GM19193 (cell line): ENCODE results near the gene SGSM1.

ENCODE experiments used
- POLR2A ChIP-seq: IDR thresholded peaks from 4 replicates; pipeline ENCODE4 v1.6.1; 2011; ENCODE audit not compliant: insufficient read depth, insufficient read length; ENCODE audit errors: extremely low read depth

SGSM1 gene

DNA sequence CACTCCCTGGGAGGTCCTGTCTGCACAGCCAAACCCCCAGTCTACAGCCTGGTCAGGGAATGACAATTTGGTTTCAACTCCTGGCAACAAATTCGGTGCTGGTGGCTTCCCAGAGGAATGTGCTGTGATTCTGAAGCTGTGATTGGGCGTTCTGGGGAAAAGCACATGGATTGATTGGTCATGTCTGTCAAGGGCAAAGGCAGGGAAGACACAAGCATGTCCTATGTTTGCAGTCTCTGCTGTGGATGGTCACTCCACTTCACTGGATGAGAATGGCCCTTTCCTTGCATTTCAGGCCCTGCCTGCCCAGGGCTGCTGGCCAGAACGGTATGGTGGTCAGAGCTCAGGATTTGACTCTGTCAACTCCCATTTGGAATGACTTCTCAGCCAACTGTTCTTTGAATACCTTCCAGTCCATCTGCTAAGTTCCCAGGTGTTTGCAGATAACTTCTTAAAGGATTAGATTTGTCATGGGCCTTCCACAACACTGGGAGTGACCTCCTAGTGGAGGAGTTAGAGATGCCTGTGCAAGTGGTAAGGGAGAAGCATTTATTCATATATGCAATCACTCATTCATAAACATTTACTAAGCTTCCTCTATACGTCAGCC is 42.7 kb downstream of the SGSM1 start:
- no peak for TF ChIP-seq POLR2A

DNA sequence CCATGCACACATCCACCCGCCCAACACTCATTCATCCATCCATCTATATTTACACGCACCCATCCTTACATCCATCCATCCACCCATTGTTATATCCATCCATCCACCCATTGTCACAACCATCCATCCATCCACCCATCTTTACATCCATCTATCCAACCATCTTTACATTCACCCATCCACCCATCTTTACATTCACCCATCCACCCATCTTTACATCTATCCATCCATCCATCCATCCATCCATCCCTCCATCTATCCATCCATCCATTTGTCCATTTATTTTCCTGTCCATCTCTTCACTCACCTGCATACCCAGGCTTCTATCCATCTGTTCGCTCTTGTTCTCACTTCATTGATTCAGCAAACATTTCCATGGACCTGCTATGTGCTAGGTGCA is 49.8 kb downstream of the SGSM1 start:
- no peak for TF ChIP-seq POLR2A

- no peak for TF ChIP-seq POLR2A
These were observed 51.6 kb downstream of the SGSM1 start for GRCh38 chr22:24857576-24857975.

DNA sequence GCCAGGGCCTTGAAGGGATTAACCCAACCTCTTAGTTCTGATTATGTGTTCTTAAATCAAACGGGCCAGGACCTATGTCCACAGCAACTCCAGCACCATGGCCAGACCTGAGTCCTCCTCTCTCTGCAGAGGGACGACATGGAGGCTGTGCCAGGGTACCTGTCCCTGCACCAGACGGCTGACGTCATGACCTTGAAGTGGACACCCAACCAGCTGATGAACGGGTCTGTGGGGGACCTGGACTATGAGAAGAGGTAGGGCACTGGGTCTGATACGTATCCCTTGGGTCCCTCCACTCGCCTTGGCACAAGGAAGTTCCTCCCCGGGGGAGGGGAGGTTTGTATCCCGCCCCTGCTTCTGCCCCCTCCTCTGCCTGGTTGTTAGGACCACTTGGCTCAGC is 53.6 kb downstream of the SGSM1 start:
- TF ChIP-seq POLR2A: no peak

GRCh38 chr22:24865508-24865907 is 59.5 kb downstream of the SGSM1 start:
- TF ChIP-seq POLR2A: no peak

DNA sequence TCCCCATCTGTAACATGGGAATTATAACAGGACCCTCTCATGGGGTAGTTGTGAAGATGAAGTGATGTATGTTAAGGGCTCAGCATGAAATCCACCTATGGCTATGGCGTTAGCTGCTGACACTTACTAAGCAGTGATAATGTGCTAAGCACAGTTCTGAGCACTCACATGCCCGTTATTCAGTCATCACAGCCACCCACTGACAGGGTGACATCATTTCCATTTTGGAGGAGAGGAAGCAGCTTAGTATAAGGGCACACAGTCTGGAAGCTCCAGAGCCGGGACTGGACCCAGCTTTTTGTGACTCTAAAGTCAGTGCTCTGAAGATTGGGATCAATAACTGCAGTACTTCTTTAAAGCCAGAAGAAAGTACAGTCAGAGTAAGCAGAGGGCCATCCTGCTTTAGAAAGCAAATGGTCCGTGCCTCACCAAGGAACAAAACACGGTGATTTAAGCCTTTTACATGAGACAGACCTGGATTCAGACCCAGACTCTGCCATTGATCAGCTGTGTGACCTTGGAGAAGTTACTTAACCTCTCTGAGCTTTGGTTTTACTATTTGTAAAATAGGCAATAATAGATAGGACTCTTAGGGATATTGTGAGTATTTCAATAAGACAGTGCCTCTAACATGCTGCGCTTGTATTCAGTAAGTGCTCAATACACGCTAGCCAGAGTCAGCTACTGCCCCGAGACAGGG is 61.5 kb downstream of the SGSM1 start:
- no peak for TF ChIP-seq POLR2A

DNA sequence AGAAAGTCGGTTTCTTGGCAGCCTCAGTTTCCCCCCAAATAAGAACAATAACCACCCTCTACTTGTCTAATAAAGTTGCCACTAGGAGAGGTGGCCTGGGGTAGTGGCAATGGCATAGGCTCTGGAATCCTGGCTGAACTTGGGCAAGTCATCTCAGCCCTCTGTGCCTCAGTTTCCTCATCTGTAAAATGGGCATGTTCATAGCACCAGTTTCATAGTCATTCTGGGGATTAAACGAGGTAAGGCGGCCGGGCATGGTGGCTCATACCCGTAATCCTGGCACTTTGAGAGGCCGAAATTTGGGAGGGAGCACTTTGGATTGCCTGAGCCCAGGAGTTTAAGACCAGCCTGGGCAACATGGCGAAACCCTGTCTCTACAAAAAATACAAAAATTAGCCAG is 63.0 kb downstream of the SGSM1 start:
- no peak for TF ChIP-seq POLR2A

DNA sequence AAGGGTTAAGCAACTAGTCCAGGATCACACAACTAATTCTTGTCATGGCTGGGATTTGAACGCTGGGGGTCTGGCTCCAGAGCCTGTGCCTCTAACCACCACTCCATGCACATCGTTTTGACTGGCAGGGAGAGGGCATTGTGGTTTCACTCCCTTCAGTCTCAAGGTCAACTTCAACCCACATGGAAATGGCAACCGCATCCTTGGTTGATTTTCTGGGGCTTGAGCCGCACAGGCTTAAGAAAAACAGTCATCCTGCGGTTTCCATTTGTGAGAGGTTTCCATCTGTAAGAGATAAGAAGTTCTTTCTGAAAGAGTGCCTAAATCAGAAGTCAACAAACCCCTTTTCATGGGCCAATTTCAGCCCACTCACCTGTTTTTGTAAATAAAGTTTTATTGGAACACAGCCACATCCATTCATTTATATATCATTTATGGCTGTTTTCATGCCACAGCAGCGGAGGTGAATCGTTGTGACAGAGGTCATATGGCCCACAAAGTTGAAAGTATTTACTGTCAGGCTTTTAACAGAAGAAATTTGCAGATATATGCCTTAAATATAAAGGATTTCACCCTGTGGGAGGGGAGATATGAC is 65.7 kb downstream of the SGSM1 start:
- no peak for TF ChIP-seq POLR2A

- no peak for TF ChIP-seq POLR2A
These were observed 67.2 kb downstream of the SGSM1 start for GRCh38 chr22:24873226-24873625.

- TF ChIP-seq POLR2A: no peak
These were observed 70.0 kb downstream of the SGSM1 start for GRCh38 chr22:24875862-24876506.

DNA sequence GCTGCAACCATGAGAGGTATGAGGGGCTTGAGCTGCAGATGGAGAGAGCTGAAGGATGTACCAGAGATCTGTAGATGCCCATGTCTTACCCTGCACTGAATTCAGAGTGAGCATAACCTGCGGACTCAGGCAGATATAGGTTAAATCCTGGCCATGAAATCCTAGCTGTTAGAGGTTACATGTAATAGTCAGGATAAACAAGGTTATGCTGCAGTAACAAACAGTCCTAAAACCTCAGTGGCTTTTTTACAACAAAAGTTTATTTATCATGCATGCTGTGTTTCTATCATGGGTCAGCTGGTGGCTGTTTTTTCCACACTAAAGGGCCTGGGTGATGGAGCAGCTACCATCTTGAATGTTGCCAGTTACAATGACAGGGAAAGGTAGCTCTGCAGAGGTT is 70.7 kb downstream of the SGSM1 start:
- no peak for TF ChIP-seq POLR2A

DNA sequence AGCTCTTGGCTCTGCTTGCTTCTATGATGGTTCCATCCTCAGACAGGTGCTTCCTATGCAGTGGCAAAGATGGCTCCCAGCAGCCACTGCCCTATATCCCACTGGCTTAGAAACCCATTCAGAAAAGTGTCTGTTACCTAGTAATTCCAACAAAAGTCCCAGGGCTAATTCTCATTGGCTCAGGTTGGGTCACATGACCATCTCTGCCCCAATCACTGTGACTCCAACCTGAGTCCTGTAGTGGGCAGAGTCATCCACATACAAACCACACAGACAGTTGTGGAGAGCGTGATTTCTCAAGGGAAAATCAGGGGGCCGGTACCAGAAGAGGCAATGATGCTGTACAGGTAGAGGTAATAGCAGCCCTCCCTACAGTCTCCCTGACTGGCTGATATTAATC is 73.0 kb downstream of the SGSM1 start:
- no peak for TF ChIP-seq POLR2A

GRCh38 chr22:24883432-24883831 is 77.4 kb downstream of the SGSM1 start:
- no peak for TF ChIP-seq POLR2A

DNA sequence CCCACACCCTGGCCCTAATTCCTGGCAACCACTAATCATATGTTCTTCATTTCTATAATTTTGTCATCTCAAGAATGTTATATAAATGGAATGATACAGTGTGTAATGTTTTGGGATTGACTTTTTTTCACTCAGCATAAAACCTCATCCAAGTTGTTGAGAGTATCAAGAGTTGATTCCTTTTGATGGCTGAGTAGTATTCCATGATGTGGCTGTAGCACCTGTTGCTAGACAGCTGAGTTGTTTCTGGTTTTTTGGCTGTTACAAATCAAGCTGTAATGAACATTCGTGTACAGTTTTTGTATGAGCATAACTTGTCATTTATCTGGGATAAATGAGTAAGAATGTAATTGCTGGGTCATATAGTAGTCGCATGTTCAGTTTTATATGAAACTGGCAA is 81.2 kb downstream of the SGSM1 start:
- TF ChIP-seq POLR2A: no peak

DNA sequence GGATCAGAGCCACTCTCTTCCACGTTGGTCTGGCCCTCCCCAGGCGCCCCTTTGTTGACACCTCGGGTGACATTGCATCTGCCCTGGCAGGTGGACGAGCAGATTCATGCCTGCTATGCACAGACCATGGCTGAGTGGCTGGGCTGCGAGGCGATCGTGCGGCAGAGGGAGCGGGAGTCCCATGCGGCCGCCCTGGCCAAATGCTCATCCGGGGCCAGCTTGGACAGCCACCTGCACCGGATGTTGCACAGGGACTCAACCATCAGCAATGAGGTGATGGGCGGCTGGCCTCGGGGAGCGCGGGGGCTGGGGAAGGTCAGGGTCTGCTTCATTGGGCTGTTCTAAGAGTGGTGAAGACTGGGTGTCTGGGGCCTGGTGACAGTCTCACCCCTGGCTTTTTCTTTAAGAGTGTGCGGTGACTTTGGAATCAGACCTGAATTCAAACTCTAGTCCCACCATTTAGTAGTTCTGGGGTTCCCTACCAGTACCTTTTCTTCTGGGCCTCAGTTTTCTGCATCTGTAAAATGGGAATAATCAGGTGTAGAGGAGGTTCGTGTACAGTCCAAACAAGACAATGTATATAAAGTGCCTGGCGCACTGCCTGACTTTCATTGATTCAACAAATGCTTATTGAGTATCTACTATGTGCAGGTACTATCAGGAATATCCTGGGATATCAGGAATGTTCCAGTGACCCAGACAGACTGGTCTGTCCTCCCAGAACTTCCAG is 87.5 kb downstream of the SGSM1 start:
- no peak for TF ChIP-seq POLR2A
